Measurements from ENCODE around the gene DTX1. TPM values are rescaled to one million over a fixed set of nuclear protein-coding genes. Genes with fewer than 3 reads are reported as not detected.

DTX1 gene
- total RNA-seq, 1 experiment from 2014 or later = not detected

GRCh38 chr12:113086249-113087164, 30.0 kb downstream of the DTX1 start:
- H3K4me3 ChIP-seq (ENCODE audit: low read length) = no peak overlapping the region
- intact Hi-C loops (cut with micrococcal nuclease) = no loop called here
- H3K9ac ChIP-seq (ENCODE audit: low read length) = no peak overlapping the region
- peak overlapping the region; percentile 46; the same call in 1 of the 2 replicates for H2AFZ ChIP-seq (ENCODE audit: low read length)
- H4K20me1 ChIP-seq (ENCODE audit: low read length) = no peaks in the 10 kb centered on the region
- DNase-seq (no peak), ATAC-seq (no peak; the same call in 1 of the 2 replicates)
- ChIA-PET POLR2A (ENCODE audit: unreplicated experiment) (no interaction called here), CTCF (no interaction called here)
- no peak overlapping the region for H3K4me2 ChIP-seq (ENCODE audit: low read length)
- no peaks in the 10 kb centered on the region for H3K36me3 ChIP-seq (ENCODE audit: low read depth, low read length)
- H3K79me2 ChIP-seq (ENCODE audit: low read length) = no peaks in the 10 kb centered on the region
- no TSS peak for BruUV-seq (replicated peaks)
- H3K9me2 ChIP-seq (replicated peaks; ENCODE audit: low read length) = no peaks in the 10 kb centered on the region
- H3K4me1 ChIP-seq (ENCODE audit: insufficient read depth, low read length) = peaks cover 4% of the 10 kb centered on the region; the same call in 1 of the 2 replicates
- no peaks in the 10 kb centered on the region for H3K9me3 ChIP-seq (ENCODE audit: low read length)
- TF ChIP-seq EZH2 (IDR thresholded peaks at IDR 0.05; ENCODE audit: low read length, unreplicated experiment) = no peak
- TF ChIP-seq CTCF (conservative IDR thresholded peaks at IDR 0.05; ENCODE audit: low read depth, low read length) = no peak
- no peak for TF ChIP-seq EZH2phosphoT487 (IDR thresholded peaks at IDR 0.05; ENCODE audit: borderline replicate concordance, low read length)
- H3K27me3 ChIP-seq (ENCODE audit: low read length) = 0 out of 2 replicates have a peak, but pooled peaks cover 2% of the 10 kb centered on the region
- H3K27ac ChIP-seq (ENCODE audit: low read length) = no peak overlapping the region
- H3F3A ChIP-seq (ENCODE audit: low read length, unreplicated experiment) = no peaks in the 10 kb centered on the region

GRCh38 chr12:113087193-113087592, 30.7 kb downstream of the DTX1 start:
- Histone ChIP-seq H3K4me1 (ENCODE audit: insufficient read depth, low read length) (peaks cover 4% of the 10 kb centered on the region; the same call in 1 of the 2 replicates), H3K9me3 (ENCODE audit: low read length) (no peaks in the 10 kb centered on the region), H3F3A (ENCODE audit: low read length, unreplicated experiment) (no peaks in the 10 kb centered on the region), H3K4me2 (ENCODE audit: low read length) (no peak overlapping the region), H3K27me3 (ENCODE audit: low read length) (0 out of 2 replicates have a peak, but pooled peaks cover 5% of the 10 kb centered on the region), H3K36me3 (ENCODE audit: low read depth, low read length) (no peaks in the 10 kb centered on the region), H3K79me2 (ENCODE audit: low read length) (no peaks in the 10 kb centered on the region), H2AFZ (ENCODE audit: low read length) (peak overlapping the region; percentile 46; the same call in 1 of the 2 replicates), H3K9me2 (replicated peaks; ENCODE audit: low read length) (no peaks in the 10 kb centered on the region), H3K9ac (ENCODE audit: low read length) (no peak overlapping the region), H3K4me3 (ENCODE audit: low read length) (no peak overlapping the region), H4K20me1 (ENCODE audit: low read length) (no peaks in the 10 kb centered on the region), H3K27ac (ENCODE audit: low read length) (no peak overlapping the region)
- TF ChIP-seq CTCF (conservative IDR thresholded peaks at IDR 0.05; ENCODE audit: low read depth, low read length) = no peak
- TF ChIP-seq EZH2phosphoT487 (IDR thresholded peaks at IDR 0.05; ENCODE audit: borderline replicate concordance, low read length) = no peak
- no peak for TF ChIP-seq EZH2 (IDR thresholded peaks at IDR 0.05; ENCODE audit: low read length, unreplicated experiment)
- no peak for ATAC-seq
- ChIA-PET POLR2A (ENCODE audit: unreplicated experiment) (no interaction called here), CTCF (no interaction called here)
- BruUV-seq (replicated peaks) = no TSS peak
- DNase-seq = no peak
- intact Hi-C loops (cut with micrococcal nuclease) = no loop called here

DNA sequence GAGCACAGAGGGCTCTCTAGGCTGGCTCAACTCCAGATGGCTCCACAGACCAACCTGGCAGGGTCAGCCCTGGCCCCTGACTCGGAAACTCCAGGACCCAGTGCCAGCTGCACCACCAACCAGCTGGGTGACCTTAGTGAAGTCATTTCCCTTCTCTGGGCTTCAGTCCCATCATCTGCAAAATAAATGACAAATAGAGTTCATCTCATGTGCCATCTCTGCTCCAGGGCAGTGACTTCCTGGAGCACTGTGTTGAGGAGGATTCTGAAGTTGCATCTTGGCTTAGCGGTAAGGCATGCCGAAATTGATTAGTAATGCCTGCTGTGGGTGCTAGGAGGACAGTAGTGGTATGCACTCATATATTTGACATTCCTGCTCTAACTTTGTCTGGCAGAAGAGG, 31.5 kb downstream of the DTX1 start:
- ATAC-seq = no peak
- no peak overlapping the region for H3K4me2 ChIP-seq (ENCODE audit: low read length)
- no peak overlapping the region for H3K9ac ChIP-seq (ENCODE audit: low read length)
- POLR2A ChIA-PET (ENCODE audit: unreplicated experiment) = no interaction called here
- DNase-seq = no peak
- no TSS peak for BruUV-seq (replicated peaks)
- no peak overlapping the region for H3K27ac ChIP-seq (ENCODE audit: low read length)
- no peaks in the 10 kb centered on the region for H3F3A ChIP-seq (ENCODE audit: low read length, unreplicated experiment)
- no peaks in the 10 kb centered on the region for H4K20me1 ChIP-seq (ENCODE audit: low read length)
- H3K36me3 ChIP-seq (ENCODE audit: low read depth, low read length) = no peaks in the 10 kb centered on the region
- CTCF ChIA-PET = no interaction called here
- 0 out of 2 replicates have a peak, but pooled peaks cover 5% of the 10 kb centered on the region for H3K27me3 ChIP-seq (ENCODE audit: low read length)
- H2AFZ ChIP-seq (ENCODE audit: low read length) = no peak overlapping the region
- no peaks in the 10 kb centered on the region for H3K9me3 ChIP-seq (ENCODE audit: low read length)
- no peak for TF ChIP-seq CTCF (conservative IDR thresholded peaks at IDR 0.05; ENCODE audit: low read depth, low read length)
- no peak for TF ChIP-seq EZH2phosphoT487 (IDR thresholded peaks at IDR 0.05; ENCODE audit: borderline replicate concordance, low read length)
- TF ChIP-seq EZH2 (IDR thresholded peaks at IDR 0.05; ENCODE audit: low read length, unreplicated experiment) = no peak
- intact Hi-C loops (cut with micrococcal nuclease) = no loop called here
- H3K4me3 ChIP-seq (ENCODE audit: low read length) = no peak overlapping the region
- H3K79me2 ChIP-seq (ENCODE audit: low read length) = no peaks in the 10 kb centered on the region
- no peaks in the 10 kb centered on the region for H3K9me2 ChIP-seq (replicated peaks; ENCODE audit: low read length)
- H3K4me1 ChIP-seq (ENCODE audit: insufficient read depth, low read length) = peaks cover 4% of the 10 kb centered on the region; the same call in 1 of the 2 replicates

Data from PC-3 (cell line).